Measurements from ENCODE around the gene DACH1.

The DACH1 gene

GRCh38 chr13:71685072-71685471 is 181.9 kb downstream of the DACH1 start:
- DNase-seq, result no peak

- DNase-seq, result no peak
These were observed 184.9 kb downstream of the DACH1 start for GRCh38 chr13:71681901-71682613.

- DNase-seq, result no peak
These were observed 189.9 kb downstream of the DACH1 start for GRCh38 chr13:71677124-71677523.

GRCh38 chr13:71672512-71672911 is 194.5 kb downstream of the DACH1 start:
- no peak for DNase-seq

GRCh38 chr13:71663431-71663830 is 203.6 kb downstream of the DACH1 start:
- DNase-seq, result no peak

- DNase-seq, result no peak
These were observed 205.1 kb downstream of the DACH1 start for GRCh38 chr13:71661921-71662320.

GRCh38 chr13:71659404-71659803 is 207.6 kb downstream of the DACH1 start:
- DNase-seq, result no peak

GRCh38 chr13:71645467-71645866 is 221.5 kb downstream of the DACH1 start:
- no peak for DNase-seq

GRCh38 chr13:71644579-71644978 is 222.4 kb downstream of the DACH1 start:
- DNase-seq, result no peak

GRCh38 chr13:71643448-71643860 is 223.6 kb downstream of the DACH1 start:
- DNase-seq, result no peak

- no peak for DNase-seq
These were observed 228.3 kb downstream of the DACH1 start for GRCh38 chr13:71638751-71639150.

GRCh38 chr13:71634602-71635443 is 232.2 kb downstream of the DACH1 start:
- DNase-seq, result no peak

GRCh38 chr13:71634182-71634581 is 232.8 kb downstream of the DACH1 start:
- DNase-seq, result no peak

GRCh38 chr13:71632721-71633120 is 234.3 kb downstream of the DACH1 start:
- DNase-seq, result no peak

GRCh38 chr13:71632206-71632605 is 234.8 kb downstream of the DACH1 start:
- no peak for DNase-seq

GRCh38 chr13:71629167-71629566 is 237.8 kb downstream of the DACH1 start:
- DNase-seq, result no peak

- DNase-seq, result no peak
These were observed 240.4 kb downstream of the DACH1 start for GRCh38 chr13:71626421-71627117.

- peak; percentile 15 for DNase-seq
These were observed 241.3 kb downstream of the DACH1 start for GRCh38 chr13:71625694-71626093.

- peak; percentile 77 for DNase-seq
These were observed 242.1 kb downstream of the DACH1 start for GRCh38 chr13:71624653-71625600.

- DNase-seq, result no peak
These were observed 245.6 kb downstream of the DACH1 start for GRCh38 chr13:71621174-71622124.

- DNase-seq, result no peak
These were observed 247.9 kb downstream of the DACH1 start for GRCh38 chr13:71619096-71619495.
